Measurements from ENCODE around the gene LDB2.

Gene LDB2

GRCh38 chr4:16663307-16663706 lies 235.1 kb downstream of the LDB2 start:
- Histone ChIP-seq H3K4me3 (ENCODE audit: low read depth, low read length) (no peak overlapping the region), H3K4me2 (ENCODE audit: low read length) (no peak overlapping the region), H3K27ac (no peak overlapping the region), H3K9me3 (ENCODE audit: control insufficient read depth, low read length) (no peaks in the 10 kb centered on the region), H2AFZ (no peak overlapping the region), H3K79me2 (no peaks in the 10 kb centered on the region), H3K27me3 (ENCODE audit: control insufficient read depth, insufficient read depth, low read length) (no peaks in the 10 kb centered on the region), H3K9ac (no peak overlapping the region), H3K36me3 (ENCODE audit: control insufficient read depth, insufficient read depth, low read length) (no peaks in the 10 kb centered on the region), H3K4me1 (no peaks in the 10 kb centered on the region)
- no peak for TF ChIP-seq CTCF (IDR thresholded peaks at IDR 0.05)

- Histone ChIP-seq H3K27ac (no peak overlapping the region), H3K4me1 (no peaks in the 10 kb centered on the region), H3K9ac (no peak overlapping the region), H3K36me3 (ENCODE audit: control insufficient read depth, insufficient read depth, low read length) (no peaks in the 10 kb centered on the region), H2AFZ (no peak overlapping the region), H3K27me3 (ENCODE audit: control insufficient read depth, insufficient read depth, low read length) (no peaks in the 10 kb centered on the region), H3K9me3 (ENCODE audit: control insufficient read depth, low read length) (no peaks in the 10 kb centered on the region), H3K4me3 (ENCODE audit: low read depth, low read length) (no peak overlapping the region), H3K79me2 (no peaks in the 10 kb centered on the region), H3K4me2 (ENCODE audit: low read length) (no peak overlapping the region)
- no peak for TF ChIP-seq CTCF (IDR thresholded peaks at IDR 0.05)
Measured at GRCh38 chr4:16661813-16662212, 236.6 kb downstream of the LDB2 start.

- TF ChIP-seq CTCF (IDR thresholded peaks at IDR 0.05) = no peak
- no peak overlapping the region for H3K9ac ChIP-seq
- no peak overlapping the region for H3K4me3 ChIP-seq (ENCODE audit: low read depth, low read length)
- H3K79me2 ChIP-seq = no peaks in the 10 kb centered on the region
- H3K9me3 ChIP-seq (ENCODE audit: control insufficient read depth, low read length) = no peaks in the 10 kb centered on the region
- no peak overlapping the region for H3K27ac ChIP-seq
- H3K36me3 ChIP-seq (ENCODE audit: control insufficient read depth, insufficient read depth, low read length) = no peaks in the 10 kb centered on the region
- H3K27me3 ChIP-seq (ENCODE audit: control insufficient read depth, insufficient read depth, low read length) = no peaks in the 10 kb centered on the region
- no peaks in the 10 kb centered on the region for H3K4me1 ChIP-seq
- no peak overlapping the region for H2AFZ ChIP-seq
- no peak overlapping the region for H3K4me2 ChIP-seq (ENCODE audit: low read length)
Measured at GRCh38 chr4:16660656-16661055, 237.8 kb downstream of the LDB2 start.

GRCh38 chr4:16659694-16660093 lies 238.8 kb downstream of the LDB2 start:
- no peaks in the 10 kb centered on the region for H3K27me3 ChIP-seq (ENCODE audit: control insufficient read depth, insufficient read depth, low read length)
- H3K4me2 ChIP-seq (ENCODE audit: low read length) = no peak overlapping the region
- H3K9me3 ChIP-seq (ENCODE audit: control insufficient read depth, low read length) = no peaks in the 10 kb centered on the region
- H3K4me3 ChIP-seq (ENCODE audit: low read depth, low read length) = no peak overlapping the region
- no peaks in the 10 kb centered on the region for H3K36me3 ChIP-seq (ENCODE audit: control insufficient read depth, insufficient read depth, low read length)
- TF ChIP-seq CTCF (IDR thresholded peaks at IDR 0.05) = no peak
- H3K79me2 ChIP-seq = no peaks in the 10 kb centered on the region
- H3K9ac ChIP-seq = no peak overlapping the region
- no peak overlapping the region for H3K27ac ChIP-seq
- H2AFZ ChIP-seq = no peak overlapping the region
- H3K4me1 ChIP-seq = no peaks in the 10 kb centered on the region

GRCh38 chr4:16659079-16659478 lies 239.4 kb downstream of the LDB2 start:
- H3K79me2 ChIP-seq = no peaks in the 10 kb centered on the region
- no peak overlapping the region for H3K9ac ChIP-seq
- H2AFZ ChIP-seq = no peak overlapping the region
- no peak overlapping the region for H3K4me2 ChIP-seq (ENCODE audit: low read length)
- no peaks in the 10 kb centered on the region for H3K36me3 ChIP-seq (ENCODE audit: control insufficient read depth, insufficient read depth, low read length)
- no peaks in the 10 kb centered on the region for H3K27me3 ChIP-seq (ENCODE audit: control insufficient read depth, insufficient read depth, low read length)
- no peak overlapping the region for H3K4me3 ChIP-seq (ENCODE audit: low read depth, low read length)
- no peaks in the 10 kb centered on the region for H3K9me3 ChIP-seq (ENCODE audit: control insufficient read depth, low read length)
- H3K4me1 ChIP-seq = no peaks in the 10 kb centered on the region
- TF ChIP-seq CTCF (IDR thresholded peaks at IDR 0.05) = no peak
- no peak overlapping the region for H3K27ac ChIP-seq
